Hematopoietic multipotent progenitor cell (in vitro differentiated cells): ENCODE data around the gene HTN1. TPM values are rescaled to one million over a fixed set of nuclear protein-coding genes. Genes with fewer than 3 reads are reported as not detected.
"Not testable (repeated sequence)": the region's sequence is repeated elsewhere in the genome, so short reads cannot be mapped to it uniquely, and the experiment has no call there.

ENCODE experiments used
- DNase-seq, 3 donors: peaks; one replicate each; pipeline ENCODE4 v3.0.0-alpha.2; 2011 to 2015; ENCODE audit warnings: low read depth in 2 of 3, low spot score in 2 of 3
- total RNA-seq: library from RNA; depleted of rRNA; stranded (reverse); fragments of >200 nt; gene quantifications from one replicate; pipeline ENCODE4 v1.2.3, GENCODE V29; 2012

HTN1 gene
- not detected for total RNA-seq

DNA sequence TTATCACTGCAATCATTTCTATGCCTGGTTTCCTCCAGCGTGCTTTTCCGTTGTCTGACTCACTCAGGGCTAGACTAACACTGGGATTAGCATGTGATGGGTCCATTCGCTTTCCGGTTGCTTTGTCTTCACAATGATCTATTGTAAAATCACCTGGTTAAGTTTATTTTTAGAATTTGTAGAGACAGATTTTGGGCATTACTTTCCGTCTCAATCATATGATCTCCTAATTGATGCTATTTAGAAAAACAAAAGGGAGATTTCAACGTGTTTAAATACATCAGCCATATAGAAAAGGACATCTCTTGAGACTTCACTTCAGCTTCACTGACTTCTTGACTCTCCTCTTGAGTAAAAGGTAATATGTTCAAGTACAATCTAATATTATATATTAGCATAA lies at the start of gene HTN1:
Gene HTN1 (plus strand): TSS at position 301 of the 400 bp plus-strand sequence. CDS start 2,639 bp downstream, outside the sequence.
- not testable (repeated sequence) for DNase-seq

- peak in 1 of 3 donors; percentile 10 for DNase-seq
Observed at GRCh38 chr4:70000711-70001110, 49.5 kb upstream of the HTN1 start.

GRCh38 chr4:70002507-70002906 lies 47.7 kb upstream of the HTN1 start:
- DNase-seq: no peak

DNA sequence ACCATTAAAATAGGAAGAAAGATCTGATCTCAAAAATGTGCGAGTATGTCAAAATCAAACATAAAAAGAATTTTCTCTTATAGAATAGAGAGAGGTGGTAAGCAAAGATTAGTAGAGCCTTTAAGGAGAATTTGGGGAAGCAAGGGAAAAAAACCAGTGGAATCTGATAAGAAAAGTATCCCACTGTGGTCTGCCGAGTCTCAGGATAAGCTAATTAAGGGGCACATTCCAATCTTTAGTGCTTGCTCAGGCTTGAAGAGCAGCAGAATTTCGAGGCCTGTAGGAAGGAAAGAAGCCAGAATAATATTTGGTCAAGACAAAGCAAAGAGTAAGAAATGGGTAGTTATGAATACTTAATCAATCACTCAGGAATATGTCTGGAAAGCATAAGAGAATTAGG lies 41.5 kb upstream of the HTN1 start:
- DNase-seq: no peak

DNA sequence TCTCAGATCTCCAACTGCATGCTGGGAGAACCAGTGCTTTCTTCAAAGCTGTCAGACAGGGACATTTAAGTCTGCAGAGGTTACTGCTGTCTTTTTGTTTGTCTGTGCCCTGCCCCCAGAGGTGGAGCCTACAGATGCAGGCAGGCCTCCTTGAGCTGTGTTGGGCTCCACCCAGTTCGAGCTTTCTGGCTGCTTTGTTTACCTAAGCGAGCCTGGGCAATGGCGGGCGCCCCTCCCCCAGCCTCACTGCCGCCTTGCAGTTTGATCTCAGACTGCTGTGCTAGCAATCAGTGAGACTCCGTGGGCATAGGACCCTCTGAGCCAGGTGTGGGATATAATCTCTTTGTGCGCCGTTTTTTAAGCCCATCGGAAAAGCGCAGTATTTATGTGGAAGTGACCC lies 31.2 kb upstream of the HTN1 start:
- DNase-seq: not testable (repeated sequence)

GRCh38 chr4:70023218-70023617 lies 27.0 kb upstream of the HTN1 start:
- no peak for DNase-seq

- DNase-seq: no peak
Observed at GRCh38 chr4:70027011-70027410, 23.2 kb upstream of the HTN1 start.

- DNase-seq: not testable (repeated sequence)
Observed at GRCh38 chr4:70028159-70028558, 22.1 kb upstream of the HTN1 start, which contains the start of gene HTN3. TSS of gene HTN3 (plus strand) at chr4:70028459. CDS start at chr4:70030741, 2,282 bp downstream.

DNA sequence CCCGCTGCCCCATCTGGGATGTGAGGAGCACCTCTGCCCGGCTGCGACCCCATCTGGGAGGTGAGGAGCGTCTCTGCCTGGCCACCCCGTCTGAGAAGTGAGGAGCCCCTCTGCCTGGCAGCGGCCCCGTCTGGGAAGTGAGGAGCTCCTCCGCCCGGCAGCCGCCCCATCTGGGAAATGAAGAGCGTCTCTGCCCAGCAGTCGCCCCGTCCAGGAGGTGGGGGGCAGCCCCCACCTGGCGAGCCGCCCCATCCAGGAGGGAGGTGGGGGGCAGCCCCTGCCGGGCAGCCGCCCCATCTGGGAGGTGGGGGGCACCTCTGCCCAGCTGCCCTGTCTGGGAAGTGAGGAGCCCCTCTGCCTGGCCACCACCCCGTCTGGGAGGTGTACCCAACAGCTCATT lies 12.7 kb upstream of the HTN1 start:
- DNase-seq: not testable (repeated sequence)

- not testable (repeated sequence) for DNase-seq
Observed at GRCh38 chr4:70039928-70040327, 10.3 kb upstream of the HTN1 start.

GRCh38 chr4:70041652-70042286 lies 8.5 kb upstream of the HTN1 start:
- DNase-seq: no peak

GRCh38 chr4:70056534-70056933 lies 6.3 kb downstream of the HTN1 start:
- not testable (repeated sequence) for DNase-seq

GRCh38 chr4:70057651-70058050 lies 7.4 kb downstream of the HTN1 start:
- no peak for DNase-seq

DNA sequence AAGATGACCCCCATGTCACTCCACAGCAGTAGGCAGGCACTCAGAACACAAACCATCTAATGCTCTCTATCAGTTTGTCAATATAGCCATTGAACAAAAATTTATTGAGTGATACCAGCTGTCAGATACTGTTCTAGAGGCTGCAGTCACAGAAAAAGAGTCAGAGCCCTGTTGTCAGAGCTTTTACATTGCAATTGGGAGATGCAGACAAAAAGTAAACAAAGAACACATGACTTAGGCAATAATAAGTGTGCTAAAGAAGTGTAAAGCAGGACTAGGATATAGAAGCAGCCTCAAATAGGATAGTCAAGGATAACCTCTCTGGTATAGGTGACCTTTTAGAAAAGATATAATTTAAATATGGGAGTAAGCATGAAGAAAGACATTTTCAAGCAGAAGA lies 8.9 kb downstream of the HTN1 start:
- no peak for DNase-seq

GRCh38 chr4:70062000-70062399 lies 11.8 kb downstream of the HTN1 start:
- no peak for DNase-seq

DNA sequence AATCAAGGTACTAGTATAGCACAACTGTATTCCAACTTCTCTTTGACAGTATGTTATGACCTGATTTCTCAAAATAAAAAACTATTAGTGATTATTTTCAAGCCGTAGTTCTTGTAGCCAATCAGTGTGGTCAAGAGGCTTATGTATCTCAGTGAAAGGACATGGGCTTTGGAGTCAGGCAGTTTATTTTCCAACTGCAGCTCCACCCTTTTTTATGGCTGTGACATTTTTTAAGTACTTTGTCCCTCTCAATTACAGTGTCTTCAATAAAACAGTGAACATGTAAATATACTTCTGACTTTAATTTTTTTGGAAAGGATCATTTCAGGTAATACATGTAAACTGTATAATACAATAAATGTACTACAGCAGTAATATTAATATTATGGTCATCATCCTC lies 30.0 kb downstream of the HTN1 start:
- DNase-seq: no peak

- no peak for DNase-seq
Observed at GRCh38 chr4:70099206-70099605, 49.0 kb downstream of the HTN1 start.

Other genes with a start within 250 kb of the HTN1 start
- not detected for gene SULT1E1, start 190.3 kb upstream of the HTN1 start, total RNA-seq
- gene CSN1S1, start 119.4 kb upstream of the HTN1 start, total RNA-seq: not detected
- gene CSN2, start 84.7 kb upstream of the HTN1 start, total RNA-seq: not detected
- not detected for gene STATH, start 54.5 kb upstream of the HTN1 start, total RNA-seq
- not detected for gene HTN3, start 22.0 kb upstream of the HTN1 start, total RNA-seq
- gene PRR27, start 103.8 kb downstream of the HTN1 start, total RNA-seq: under 0.01 TPM
- not detected for gene ODAM, start 145.3 kb downstream of the HTN1 start, total RNA-seq
- gene FDCSP, start 175.7 kb downstream of the HTN1 start, total RNA-seq: not detected
- not detected for gene CSN3, start 192.2 kb downstream of the HTN1 start, total RNA-seq